SKM-1 treated with dmso at 0.1 percent for 144 hours (cell line): Measurements from ENCODE around the gene CYB5R2.
A peak's percentile ranks its signal among the peaks of the same experiment; 100 is the strongest.
"Not testable (repeated sequence)": the region's sequence is repeated elsewhere in the genome, so short reads cannot be mapped to it uniquely, and the experiment has no call there.

ENCODE experiments used
- DNase-seq: peaks from one replicate; lab custom pipeline; 2025; ENCODE audit not compliant: unreplicated experiment; lab: John Stamatoyannopoulos, UW

Gene CYB5R2

GRCh38 chr11:7670641-7671040 lies 2.7 kb downstream of the CYB5R2 start:
- DNase-seq, result peak; percentile 36

GRCh38 chr11:7668911-7669310 lies 4.4 kb downstream of the CYB5R2 start:
- no peak for DNase-seq

GRCh38 chr11:7668464-7668863 lies 4.8 kb downstream of the CYB5R2 start:
- DNase-seq, result no peak

- DNase-seq, result no peak
These were observed 5.8 kb downstream of the CYB5R2 start for GRCh38 chr11:7667460-7667859.

DNA sequence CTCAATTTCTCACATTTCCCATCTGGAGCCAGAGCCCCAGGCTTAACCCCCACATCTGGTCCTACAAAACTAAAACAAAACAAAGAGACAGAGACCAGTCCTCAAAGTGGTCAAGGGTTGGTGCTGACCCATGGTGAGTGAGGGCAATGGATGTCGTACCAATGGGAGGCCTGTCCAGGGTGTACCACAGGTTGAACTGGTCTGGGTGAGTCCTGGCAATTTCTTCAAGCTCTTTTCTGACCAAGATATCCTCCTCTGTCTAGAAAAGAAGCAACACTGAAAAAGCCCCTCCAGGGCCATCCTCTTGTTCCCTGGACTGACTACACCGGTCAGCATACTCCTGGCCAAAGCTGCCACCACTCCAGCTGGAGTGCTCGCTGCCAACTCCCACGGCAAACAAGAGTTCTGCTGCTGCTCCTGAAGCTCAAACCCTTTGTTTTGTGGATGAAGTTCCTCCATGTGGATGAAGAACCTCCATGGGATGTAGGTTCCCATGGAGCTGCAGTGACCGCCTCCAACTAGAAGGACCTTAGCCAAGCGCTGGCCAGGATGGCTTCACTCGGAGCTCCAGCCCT lies 6.9 kb downstream of the CYB5R2 start:
- no peak for DNase-seq

DNA sequence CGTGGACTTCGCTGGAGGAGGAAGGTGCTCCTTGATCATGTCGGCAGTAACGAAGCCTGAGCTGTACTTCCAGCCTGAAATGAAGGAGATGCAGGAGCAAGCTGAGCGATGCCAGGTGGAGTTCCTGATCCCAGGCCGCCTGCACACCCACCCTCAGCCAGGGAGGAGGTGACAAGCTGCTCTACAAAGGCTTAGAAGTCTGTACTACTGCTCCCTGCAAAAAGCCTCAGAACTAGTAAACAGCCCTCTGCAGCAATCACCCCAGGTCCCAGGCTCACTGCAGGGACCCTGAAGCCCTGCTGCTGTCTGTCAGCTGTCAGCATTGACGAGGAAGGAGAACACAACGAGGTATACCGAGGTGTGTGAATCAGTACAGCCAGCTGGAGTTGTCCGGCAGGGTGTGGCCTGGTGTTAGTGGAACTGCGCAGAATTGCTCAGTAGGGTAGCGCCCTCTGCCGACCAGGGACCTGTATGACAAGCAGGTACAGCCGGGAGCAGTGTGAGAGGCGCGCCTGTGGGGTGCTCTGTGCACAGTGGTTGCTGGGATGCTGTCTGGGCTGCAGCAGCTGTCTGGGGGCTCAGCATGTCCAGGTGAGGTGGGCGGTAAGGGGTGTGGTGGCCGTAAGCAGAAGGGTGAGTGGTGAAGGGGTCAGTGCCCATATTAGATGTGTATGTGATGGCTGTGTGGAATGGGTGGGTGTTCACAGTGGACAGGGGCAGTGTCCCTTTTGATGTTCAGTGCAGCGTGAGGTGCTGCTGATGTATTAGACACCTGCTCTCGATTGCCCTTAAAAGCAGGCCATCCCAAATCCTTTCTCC lies 7.6 kb downstream of the CYB5R2 start:
- DNase-seq, result peak; percentile 44

- no peak for DNase-seq
These were observed 8.4 kb downstream of the CYB5R2 start for GRCh38 chr11:7664867-7665266.

GRCh38 chr11:7663531-7663930 lies 9.8 kb downstream of the CYB5R2 start:
- DNase-seq, result not testable (repeated sequence)

DNA sequence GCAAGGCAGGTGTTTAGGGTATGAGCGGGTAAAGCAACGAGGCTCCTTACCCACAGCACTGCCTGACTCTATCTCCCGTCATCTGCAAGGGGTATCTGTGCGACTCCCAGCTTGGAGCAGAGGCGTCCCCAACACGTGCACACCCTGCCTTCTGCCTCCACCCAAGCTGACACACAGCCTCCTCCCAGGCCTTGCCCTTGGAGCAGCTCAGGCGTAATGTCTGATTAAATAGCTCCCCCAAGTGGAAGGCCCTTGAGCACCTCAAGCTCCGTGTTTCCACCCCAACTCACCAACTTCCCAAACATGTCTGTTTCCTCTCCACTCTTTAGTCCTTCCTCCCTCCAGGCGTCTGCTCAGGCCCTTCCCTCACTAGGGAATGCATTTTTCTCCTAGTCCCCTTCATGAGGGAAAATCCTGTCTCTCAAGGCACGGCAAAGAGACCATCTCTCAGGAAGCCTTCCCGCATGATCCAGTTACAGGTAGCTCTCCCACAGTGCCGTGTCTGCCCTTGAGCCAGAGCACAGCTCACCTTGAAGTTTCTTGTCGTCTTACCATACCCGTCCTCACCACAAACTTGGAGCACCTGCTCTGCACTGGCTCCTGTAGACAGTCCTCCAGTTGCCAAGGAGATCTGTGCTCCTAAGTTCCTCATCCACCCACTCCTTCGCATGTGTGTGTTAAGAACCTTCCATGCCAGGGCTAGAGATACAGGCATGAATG lies 15.8 kb downstream of the CYB5R2 start:
- DNase-seq, result no peak

DNA sequence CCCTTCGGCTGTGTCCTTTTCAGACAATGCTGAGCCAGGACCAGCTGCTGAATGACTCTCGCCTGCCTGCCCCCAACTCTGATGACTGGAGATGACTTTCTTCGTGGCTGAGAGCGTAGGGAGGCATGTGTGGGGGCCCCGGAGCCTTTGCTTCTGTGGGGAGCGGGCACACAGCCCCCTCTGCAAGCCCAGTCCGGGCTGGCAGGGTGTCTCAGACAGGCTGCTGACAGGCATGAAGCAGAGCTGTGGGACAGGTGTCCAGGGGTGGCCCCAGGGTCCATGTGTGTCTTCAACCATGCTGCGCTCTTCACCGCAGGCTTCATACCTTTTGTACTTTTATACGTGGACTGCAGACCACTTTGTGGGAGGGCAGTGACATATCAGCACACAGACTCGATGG lies 16.6 kb downstream of the CYB5R2 start:
- no peak for DNase-seq

GRCh38 chr11:7655253-7656217 lies 17.8 kb downstream of the CYB5R2 start:
- DNase-seq, result no peak

GRCh38 chr11:7654195-7654705 lies 19.1 kb downstream of the CYB5R2 start:
- DNase-seq, result no peak

- DNase-seq, result no peak
These were observed 21.6 kb downstream of the CYB5R2 start for GRCh38 chr11:7651700-7652099.

DNA sequence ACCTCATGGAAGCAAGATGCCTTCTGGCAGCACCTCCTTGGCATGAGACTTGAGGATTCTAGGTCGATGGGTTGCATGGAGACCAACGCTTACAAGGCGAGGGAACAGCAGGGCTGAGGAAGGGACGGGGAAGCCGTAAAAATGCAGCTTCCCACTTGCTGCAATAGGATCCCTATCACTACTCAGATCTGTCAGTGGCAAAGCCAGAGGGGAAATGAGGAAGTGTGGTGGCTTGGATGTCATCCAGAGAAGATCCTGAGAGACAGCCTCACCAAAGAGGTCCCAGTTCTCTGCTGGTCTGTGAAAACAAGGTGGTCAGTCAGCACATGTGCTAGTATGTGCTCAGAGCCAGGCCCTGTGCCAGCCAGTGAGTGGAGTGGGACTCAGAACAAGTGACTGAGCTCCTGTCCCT lies 22.2 kb downstream of the CYB5R2 start:
- peak; percentile 60 for DNase-seq

GRCh38 chr11:7648264-7648663 lies 25.0 kb downstream of the CYB5R2 start:
- DNase-seq, result no peak

DNA sequence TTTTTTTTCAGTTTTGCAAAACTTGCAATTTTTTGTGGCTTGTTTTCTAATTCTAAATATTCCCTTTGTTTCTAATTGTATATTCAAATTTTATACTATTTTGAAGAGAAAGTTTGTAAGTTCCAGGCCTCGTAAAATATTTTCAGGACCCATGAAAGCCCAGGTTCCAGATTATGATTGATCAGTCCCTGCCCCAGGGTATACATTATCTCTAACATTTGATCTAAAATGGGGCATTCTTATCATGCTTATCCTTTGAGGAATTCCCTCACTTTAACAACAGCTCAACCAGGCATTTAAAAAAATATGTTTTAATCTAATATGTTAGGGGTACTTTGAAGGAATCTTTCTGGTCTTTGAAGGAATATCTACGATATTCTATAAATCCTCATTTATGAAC lies 26.4 kb downstream of the CYB5R2 start:
- no peak for DNase-seq

DNA sequence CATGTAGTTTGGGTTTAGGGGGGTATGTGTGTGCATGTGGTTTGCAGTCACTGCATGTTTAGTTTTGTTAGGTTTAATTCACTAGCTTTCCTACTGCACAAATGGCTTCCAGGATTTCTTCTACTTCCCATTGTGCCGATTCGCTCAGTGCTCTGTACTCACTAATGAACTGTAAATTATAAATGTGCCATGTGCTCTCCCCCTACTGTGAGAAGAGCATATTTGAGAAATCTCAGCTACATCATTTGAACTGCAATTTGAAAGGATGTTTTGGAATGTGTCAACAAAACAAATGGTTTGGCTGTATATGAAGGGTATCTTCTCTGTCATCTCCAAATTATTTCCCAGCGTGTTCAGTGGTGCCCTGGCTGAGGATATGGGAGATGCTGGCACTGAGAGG lies 28.1 kb downstream of the CYB5R2 start:
- DNase-seq, result no peak

DNA sequence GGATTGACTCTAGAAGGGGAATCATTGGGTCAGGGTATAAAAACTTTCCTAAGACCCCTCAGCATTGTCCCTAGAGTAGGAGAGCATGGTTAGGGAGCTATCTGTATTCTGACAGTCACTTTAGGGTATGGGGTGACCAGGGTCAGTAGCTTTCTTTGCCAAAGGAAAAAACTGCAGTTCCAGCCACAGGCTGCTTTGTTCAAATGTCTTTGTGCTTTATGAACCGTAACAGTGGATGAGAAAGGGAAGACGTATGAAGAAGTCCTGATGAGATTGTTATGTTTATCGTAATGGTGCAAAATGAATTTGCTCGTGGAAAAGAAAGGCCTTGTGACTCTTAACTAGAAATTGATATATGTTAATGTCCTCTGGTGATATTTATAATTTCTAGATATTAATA lies 30.0 kb downstream of the CYB5R2 start:
- DNase-seq, result no peak

DNA sequence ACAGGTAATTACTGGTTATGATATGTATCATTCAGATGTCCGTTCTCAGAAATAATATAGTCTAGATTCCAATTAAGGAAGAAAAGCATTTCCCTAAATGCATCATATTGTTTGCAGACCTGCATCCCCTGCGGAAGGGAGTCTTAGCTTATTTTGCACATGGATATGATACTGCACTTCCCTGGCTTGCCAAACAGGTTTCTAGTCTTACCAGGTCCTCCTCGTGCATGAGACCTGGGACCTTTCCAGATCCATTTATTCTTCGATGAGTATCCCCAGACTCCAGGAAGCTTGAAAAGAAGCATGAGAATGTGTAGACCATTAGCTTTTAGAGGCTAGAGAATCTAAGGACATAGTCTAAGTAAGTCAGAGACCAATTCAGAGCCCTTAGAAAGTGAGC lies 30.6 kb downstream of the CYB5R2 start:
- DNase-seq, result no peak

GRCh38 chr11:7640816-7641215 lies 32.5 kb downstream of the CYB5R2 start:
- DNase-seq, result no peak

GRCh38 chr11:7639643-7640025 lies 33.7 kb downstream of the CYB5R2 start:
- DNase-seq, result no peak
